BLaER1 treated with 17β-estradiol and CSF1 and Interleukin-3, amounts not matched to agents 10 nM and 100 nM (cell line): ENCODE measurements around the gene LYPD1.
A peak's percentile ranks its signal among the peaks of the same experiment; 100 is the strongest.

Source experiments
- H3K27ac ChIP-seq, 11 experiments: shearing (Covaris generic); formaldehyde crosslinking; 2 replicates each; pipeline ENCODE4 v1.8.1; 2022
- H3K27me3 ChIP-seq, 11 experiments: shearing (Covaris generic); formaldehyde crosslinking; 2 replicates each; pipeline ENCODE4 v1.8.1; 2022
- H3K36me3 ChIP-seq, 11 experiments: shearing (Covaris generic); formaldehyde crosslinking; 2 replicates each; pipeline ENCODE4 v1.8.1; 2022
- H3K4me1 ChIP-seq, 10 experiments: shearing (Covaris generic); formaldehyde crosslinking; 2 replicates each; pipeline ENCODE4 v1.8.1; 2022
- H3K4me2 ChIP-seq, 11 experiments: shearing (Covaris generic); formaldehyde crosslinking; 2 replicates each; pipeline ENCODE4 v1.8.1; 2022
- H3K4me3 ChIP-seq, 10 experiments: shearing (Covaris generic); formaldehyde crosslinking; 2 replicates each; pipeline ENCODE4 v1.8.1; 2022
- H3K9ac ChIP-seq, 11 experiments: shearing (Covaris generic); formaldehyde crosslinking; 2 replicates each; pipeline ENCODE4 v1.8.1; 2022
- H3K9me3 ChIP-seq, 11 experiments: shearing (Covaris generic); formaldehyde crosslinking; replicated peaks in 1 of 11; 2 replicates each; pipeline ENCODE4 v1.8.1; 2022
- H4K20me1 ChIP-seq, 11 experiments: shearing (Covaris generic); formaldehyde crosslinking; 2 replicates each; pipeline ENCODE4 v1.8.1; 2022
- Cebpa-rat ChIP-seq, 11 experiments: shearing (Covaris generic); IDR thresholded peaks; 2 replicates each; pipeline ENCODE4 v1.8.1; 2022

LYPD1 gene

GRCh38 chr2:132671151-132671835, 1.3 kb upstream of the LYPD1 start:
- Histone ChIP-seq H3K36me3 (no peaks in the 10 kb centered on the region), H3K4me1 (peaks cover 7 to 26% (median 21%) of the 10 kb centered on the region in 10 experiments; a peak in 17 of 20 replicates), H3K4me3 (peak overlapping the region in 4 of 10 experiments; percentile 62 to 73 (median 64); a peak in 3 of 20 replicates), H3K27me3 (peaks cover 46 to 66% (median 59%) of the 10 kb centered on the region in 11 experiments), H3K9ac (no peak overlapping the region), H3K9me3 (peaks cover 0 to 13% (median 8%) of the 10 kb centered on the region in 11 experiments; a peak in 13 of 22 replicates), H4K20me1 (peaks cover 0 to 30% (median 11%) of the 10 kb centered on the region in 11 experiments; a peak in 14 of 22 replicates), H3K4me2 (peak overlapping the region in 9 of 11 experiments; percentile 89 to 99 (median 98); a peak in 13 of 22 replicates), H3K27ac (no peak overlapping the region)
- TF ChIP-seq Cebpa-rat (IDR thresholded peaks at IDR 0.05), result no peak

GRCh38 chr2:132670496-132671150, 618 bp upstream of the LYPD1 start:
- Histone ChIP-seq H3K9ac (peak overlapping the region in 6 of 11 experiments; percentile 12 to 71 (median 28); a peak in 7 of 22 replicates), H3K27ac (no peak overlapping the region), H3K4me2 (peak overlapping the region; percentile 88 to 99 (median 94)), H3K9me3 (peaks cover 0 to 13% (median 8%) of the 10 kb centered on the region in 11 experiments; a peak in 13 of 22 replicates), H3K4me3 (peak overlapping the region; percentile 57 to 73 (median 62)), H3K27me3 (peaks cover 46 to 70% (median 61%) of the 10 kb centered on the region in 11 experiments), H4K20me1 (peaks cover 0 to 30% (median 11%) of the 10 kb centered on the region in 11 experiments; a peak in 14 of 22 replicates), H3K4me1 (peaks cover 7 to 26% (median 21%) of the 10 kb centered on the region in 10 experiments; a peak in 17 of 20 replicates), H3K36me3 (no peaks in the 10 kb centered on the region)
- no peak for TF ChIP-seq Cebpa-rat (IDR thresholded peaks at IDR 0.05)

- H3K27me3 ChIP-seq, result peaks cover 46 to 76% (median 61%) of the 10 kb centered on the region in 11 experiments
- peak overlapping the region; percentile 88 to 99 (median 94) for H3K4me2 ChIP-seq
- H3K4me1 ChIP-seq, result peaks cover 7 to 26% (median 21%) of the 10 kb centered on the region in 10 experiments; a peak in 17 of 20 replicates
- H3K9ac ChIP-seq, result peak overlapping the region in 3 of 11 experiments; percentile 38 to 71 (median 66); a peak in 3 of 22 replicates
- peaks cover 0 to 30% (median 11%) of the 10 kb centered on the region in 11 experiments; a peak in 14 of 22 replicates for H4K20me1 ChIP-seq
- no peak for TF ChIP-seq Cebpa-rat (IDR thresholded peaks at IDR 0.05)
- peaks cover 0 to 13% (median 8%) of the 10 kb centered on the region in 11 experiments; a peak in 13 of 22 replicates for H3K9me3 ChIP-seq
- no peak overlapping the region for H3K27ac ChIP-seq
- peak overlapping the region; percentile 57 to 73 (median 62) for H3K4me3 ChIP-seq
- H3K36me3 ChIP-seq, result no peaks in the 10 kb centered on the region
These were observed 758 bp downstream of the LYPD1 start for GRCh38 chr2:132668987-132669907.

- Histone ChIP-seq H3K36me3 (no peaks in the 10 kb centered on the region), H3K4me1 (peaks cover 7 to 26% (median 21%) of the 10 kb centered on the region in 10 experiments; a peak in 17 of 20 replicates), H3K4me2 (peak overlapping the region in 9 of 11 experiments; percentile 20 to 94 (median 88); a peak in 14 of 22 replicates), H4K20me1 (peaks cover 0 to 30% (median 11%) of the 10 kb centered on the region in 11 experiments; a peak in 14 of 22 replicates), H3K27me3 (peaks cover 46 to 76% (median 61%) of the 10 kb centered on the region in 11 experiments), H3K4me3 (peak overlapping the region in 4 of 10 experiments; percentile 36 to 67 (median 62); a peak in 8 of 20 replicates), H3K27ac (no peak overlapping the region), H3K9ac (no peak overlapping the region), H3K9me3 (peaks cover 0 to 13% (median 8%) of the 10 kb centered on the region in 11 experiments; a peak in 13 of 22 replicates)
- no peak for TF ChIP-seq Cebpa-rat (IDR thresholded peaks at IDR 0.05)
These were observed 1.7 kb downstream of the LYPD1 start for GRCh38 chr2:132668189-132668823.

- no peak for TF ChIP-seq Cebpa-rat (IDR thresholded peaks at IDR 0.05)
- Histone ChIP-seq H3K36me3 (no peaks in the 10 kb centered on the region), H3K27me3 (peaks cover 46 to 73% (median 61%) of the 10 kb centered on the region in 11 experiments), H3K27ac (no peak overlapping the region), H3K9ac (no peak overlapping the region), H3K4me3 (no peak overlapping the region; a peak in 1 of 20 replicates), H3K4me2 (peak overlapping the region in 2 of 11 experiments; percentile 91 to 94; a peak in 1 of 22 replicates), H4K20me1 (peaks cover 0 to 30% (median 11%) of the 10 kb centered on the region in 11 experiments; a peak in 14 of 22 replicates), H3K9me3 (peaks cover 0 to 13% (median 8%) of the 10 kb centered on the region in 11 experiments; a peak in 13 of 22 replicates), H3K4me1 (peaks cover 7 to 26% (median 21%) of the 10 kb centered on the region in 10 experiments; a peak in 17 of 20 replicates)
These were observed 2.3 kb downstream of the LYPD1 start for GRCh38 chr2:132667706-132668105.

GRCh38 chr2:132665401-132666140, 4.4 kb downstream of the LYPD1 start:
- Histone ChIP-seq H3K4me2 (no peak overlapping the region), H3K36me3 (no peaks in the 10 kb centered on the region), H3K9me3 (peaks cover 0 to 13% (median 8%) of the 10 kb centered on the region in 11 experiments; a peak in 13 of 22 replicates), H3K27ac (no peak overlapping the region), H3K4me3 (no peak overlapping the region), H3K4me1 (peaks cover 4 to 28% (median 19%) of the 10 kb centered on the region in 10 experiments; a peak in 17 of 20 replicates), H3K27me3 (peaks cover 37 to 53% (median 45%) of the 10 kb centered on the region in 11 experiments), H4K20me1 (peaks cover 0 to 25% (median 11%) of the 10 kb centered on the region in 11 experiments; a peak in 14 of 22 replicates), H3K9ac (no peak overlapping the region)
- no peak for TF ChIP-seq Cebpa-rat (IDR thresholded peaks at IDR 0.05)

GRCh38 chr2:132664096-132664495, 5.9 kb downstream of the LYPD1 start:
- peaks cover 0 to 4% (median 1%) of the 10 kb centered on the region in 11 experiments; a peak in 7 of 22 replicates for H3K9me3 ChIP-seq
- H3K27me3 ChIP-seq, result peaks cover 22 to 38% (median 30%) of the 10 kb centered on the region in 11 experiments
- H3K4me1 ChIP-seq, result peaks cover 0 to 20% (median 6%) of the 10 kb centered on the region in 10 experiments; a peak in 12 of 20 replicates
- no peak for TF ChIP-seq Cebpa-rat (IDR thresholded peaks at IDR 0.05)
- H3K36me3 ChIP-seq, result no peaks in the 10 kb centered on the region
- H3K27ac ChIP-seq, result no peak overlapping the region
- H3K4me2 ChIP-seq, result no peak overlapping the region; a peak in 1 of 22 replicates
- H4K20me1 ChIP-seq, result peaks cover 0 to 10% (median 2%) of the 10 kb centered on the region in 11 experiments; a peak in 9 of 22 replicates
- H3K9ac ChIP-seq, result no peak overlapping the region
- H3K4me3 ChIP-seq, result no peak overlapping the region
